Measurements from ENCODE around the gene GHRH.

The GHRH gene

DNA sequence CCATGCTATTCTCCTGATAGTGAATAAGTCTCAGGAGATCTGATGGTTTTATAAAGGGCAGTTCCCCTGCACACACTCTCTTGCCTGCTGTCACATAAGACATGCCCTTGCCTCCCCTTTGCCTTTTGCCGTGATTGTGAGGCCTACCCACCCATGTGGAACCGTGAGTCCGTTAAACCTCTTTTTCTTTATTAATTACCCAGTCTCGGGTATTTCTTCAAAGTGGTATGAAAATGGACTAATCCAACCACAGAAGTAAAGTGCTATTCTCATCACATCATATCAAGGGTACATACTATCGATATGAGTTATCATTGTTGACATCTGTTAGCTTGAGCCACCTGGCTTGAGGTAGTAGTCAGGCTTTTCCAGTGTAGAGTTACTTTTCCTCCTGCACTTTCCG, 30.1 kb upstream of the GHRH start:
- no peak for DNase-seq (ENCODE audit: low read depth, low spot score)

DNA sequence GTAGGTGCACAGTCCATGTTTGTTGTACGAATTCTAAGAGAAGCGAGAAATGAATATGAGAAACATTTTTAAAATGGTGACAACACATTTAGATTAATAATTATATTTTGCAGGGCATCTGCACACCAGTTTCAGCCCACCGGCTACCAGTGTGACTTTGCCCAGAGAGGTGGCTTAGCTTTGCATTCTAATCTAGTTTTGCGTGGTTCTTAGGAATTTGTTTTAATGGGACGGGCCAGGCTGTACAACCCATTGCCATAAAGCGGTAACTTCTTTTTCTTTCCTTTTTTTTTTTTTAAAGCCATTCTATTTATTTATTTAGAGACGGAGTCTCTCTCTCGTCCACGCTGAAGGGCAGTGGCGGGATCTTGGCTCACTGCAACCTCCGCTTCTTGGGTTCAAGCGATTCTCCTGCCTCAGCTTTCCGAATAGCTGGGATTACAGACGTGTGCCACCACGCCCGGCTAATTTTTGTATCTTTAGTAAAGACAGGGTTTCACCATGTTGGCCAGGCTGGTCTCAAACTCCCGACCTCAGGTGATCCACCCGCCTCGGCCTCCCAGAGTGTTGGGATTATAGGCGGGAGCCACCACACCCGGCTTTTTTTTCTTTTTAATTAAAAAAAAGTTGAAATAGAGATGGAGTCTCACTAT, 28.7 kb upstream of the GHRH start:
- DNase-seq (ENCODE audit: low read depth, low spot score), result no peak

DNA sequence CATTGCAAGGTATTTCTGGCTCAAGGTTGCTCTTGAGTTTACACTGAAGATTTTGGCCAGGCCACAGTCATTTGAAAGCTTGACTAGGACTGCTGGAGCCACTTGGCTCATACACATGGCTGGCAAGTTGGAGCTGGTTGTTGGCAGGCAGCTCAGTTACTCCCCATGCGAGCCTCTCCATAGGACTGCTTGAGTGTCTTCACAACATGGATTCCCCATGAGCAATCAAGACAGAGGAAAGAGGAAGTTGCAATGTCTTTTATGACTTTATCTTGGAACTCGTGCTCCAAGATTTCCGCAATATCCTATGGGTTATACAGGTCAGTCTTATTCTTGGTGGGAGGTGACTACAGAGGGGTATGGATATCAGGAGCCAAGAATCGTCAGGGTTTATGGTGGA, 26.5 kb upstream of the GHRH start:
- DNase-seq (ENCODE audit: low read depth, low spot score), result no peak

DNA sequence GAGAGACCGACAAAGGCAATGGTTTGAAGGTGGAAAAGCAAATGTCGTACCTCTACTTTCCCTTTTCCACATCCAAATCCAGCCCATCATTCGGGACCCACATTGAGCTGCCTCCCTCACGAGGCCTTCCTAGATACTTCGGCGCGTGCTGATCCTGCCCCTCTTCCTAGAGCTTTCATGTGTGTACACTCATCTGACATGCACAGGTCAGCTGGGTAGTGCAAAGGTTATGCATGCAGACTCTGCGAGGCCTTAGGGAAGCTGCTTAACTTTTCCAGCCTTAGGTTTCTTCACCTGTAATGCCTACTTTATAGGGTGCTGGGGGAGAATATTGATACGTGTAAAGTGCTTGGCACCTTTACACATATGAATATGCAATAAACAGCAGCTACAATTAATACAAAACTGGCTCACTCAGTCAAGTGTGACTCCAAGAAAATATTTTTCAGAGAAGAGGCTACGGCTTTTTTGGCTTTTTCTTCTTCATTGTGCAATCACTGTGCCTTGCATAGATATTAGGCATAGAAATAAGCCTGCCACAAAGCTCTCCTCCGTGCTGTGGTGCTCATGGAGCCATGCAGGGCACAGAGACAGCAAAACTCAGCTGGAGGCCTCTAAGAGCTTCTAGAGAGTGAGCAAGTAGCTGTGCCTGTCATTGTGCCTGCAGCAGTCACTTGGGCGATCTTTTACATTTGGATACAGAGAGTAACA, 24.2 kb upstream of the GHRH start:
- no peak for DNase-seq (ENCODE audit: low read depth, low spot score)

DNA sequence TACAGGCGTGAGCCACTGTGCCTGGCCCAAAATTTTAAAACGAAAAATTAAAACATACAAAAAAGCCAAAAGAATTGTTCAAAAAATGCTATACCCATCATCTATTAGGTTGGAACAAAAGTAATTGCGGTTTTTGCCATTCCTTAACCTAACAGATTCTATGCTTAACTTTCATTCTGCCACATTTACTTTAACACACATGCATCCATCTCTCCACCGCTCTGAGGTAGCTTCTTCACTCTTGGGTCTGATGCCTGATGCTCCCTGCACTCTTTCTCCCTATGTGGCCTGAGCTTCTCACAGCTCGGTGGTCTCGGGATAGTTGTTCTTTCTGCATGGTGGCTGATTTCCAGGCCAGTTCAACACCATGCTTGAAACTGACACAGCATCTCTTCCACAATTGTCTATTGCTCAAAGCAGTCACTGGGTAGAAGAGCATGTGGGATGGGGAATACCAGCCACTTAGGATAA, 23.1 kb upstream of the GHRH start:
- DNase-seq (ENCODE audit: low read depth, low spot score), result no peak

DNA sequence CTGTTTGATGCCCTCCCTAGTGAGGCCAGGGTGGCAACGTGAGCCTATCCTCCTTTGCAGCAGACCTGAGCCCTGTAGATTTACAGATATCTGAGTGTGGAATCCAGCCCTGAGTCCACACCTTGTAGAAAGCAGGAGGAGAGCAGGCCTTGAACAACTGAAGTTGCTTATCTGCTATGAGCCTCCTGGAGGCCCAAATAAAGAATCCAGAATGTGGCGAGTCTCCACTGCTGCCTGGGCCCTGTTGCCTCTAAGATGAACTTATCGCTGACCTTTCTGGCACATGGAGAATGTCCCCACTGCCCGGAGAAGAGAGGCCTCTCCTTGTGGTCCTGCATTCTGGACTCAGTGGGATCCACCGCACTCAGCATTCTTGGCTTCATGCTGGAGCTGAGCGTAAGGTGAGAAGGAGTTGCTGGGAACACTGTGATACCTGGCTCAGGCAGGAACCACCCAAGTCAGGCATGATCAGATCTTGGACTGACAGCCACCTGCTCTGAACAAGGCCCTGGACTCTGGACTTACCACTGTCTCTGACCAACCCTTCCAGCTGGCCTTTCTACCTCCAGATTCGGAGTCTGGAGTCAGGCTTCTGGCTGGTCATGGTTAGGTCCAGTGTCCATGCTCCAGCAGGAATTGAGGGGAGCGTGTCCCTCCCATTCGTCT, 22.0 kb upstream of the GHRH start:
- no peak for DNase-seq (ENCODE audit: low read depth, low spot score)

DNA sequence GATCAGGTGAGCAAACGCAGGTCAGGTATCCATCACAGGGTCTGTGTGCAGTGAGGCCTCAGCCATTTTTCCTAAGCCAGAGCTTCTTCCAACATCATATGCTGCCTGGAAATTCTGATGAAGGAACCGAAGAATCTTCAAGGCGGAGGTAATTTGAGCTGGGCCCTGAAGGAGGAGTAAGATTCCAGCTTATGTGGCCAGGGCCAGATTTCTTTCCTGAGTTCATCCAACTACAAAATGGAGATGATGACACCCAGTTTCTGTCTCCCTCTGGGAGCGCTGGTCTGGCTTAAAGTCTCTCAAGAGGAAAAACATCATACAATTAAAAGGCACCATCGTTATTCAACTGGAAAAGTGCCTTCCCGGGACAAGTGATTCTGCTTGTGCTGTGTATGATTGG, 20.9 kb upstream of the GHRH start:
- DNase-seq (ENCODE audit: low read depth, low spot score), result no peak

DNA sequence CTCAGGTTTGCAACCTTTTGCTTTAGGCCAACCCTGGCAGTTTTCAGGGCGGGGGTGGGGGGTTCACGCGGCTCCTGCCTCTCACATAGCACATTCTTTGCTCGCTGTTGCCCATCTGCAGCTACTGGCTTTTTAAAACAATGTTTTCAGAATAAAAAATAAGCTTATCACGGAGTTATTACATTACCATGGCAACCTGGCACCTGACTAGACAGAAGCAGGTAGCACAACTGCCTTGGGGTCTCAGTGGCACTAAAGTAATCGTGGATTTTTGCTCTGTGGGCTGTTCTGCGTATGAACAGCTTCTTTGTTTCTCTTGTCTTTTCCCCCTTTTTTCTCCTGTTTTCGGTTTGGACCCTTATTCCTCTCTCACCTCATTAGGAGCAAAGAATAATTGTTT, 18.8 kb upstream of the GHRH start:
- no peak for DNase-seq (ENCODE audit: low read depth, low spot score)

DNA sequence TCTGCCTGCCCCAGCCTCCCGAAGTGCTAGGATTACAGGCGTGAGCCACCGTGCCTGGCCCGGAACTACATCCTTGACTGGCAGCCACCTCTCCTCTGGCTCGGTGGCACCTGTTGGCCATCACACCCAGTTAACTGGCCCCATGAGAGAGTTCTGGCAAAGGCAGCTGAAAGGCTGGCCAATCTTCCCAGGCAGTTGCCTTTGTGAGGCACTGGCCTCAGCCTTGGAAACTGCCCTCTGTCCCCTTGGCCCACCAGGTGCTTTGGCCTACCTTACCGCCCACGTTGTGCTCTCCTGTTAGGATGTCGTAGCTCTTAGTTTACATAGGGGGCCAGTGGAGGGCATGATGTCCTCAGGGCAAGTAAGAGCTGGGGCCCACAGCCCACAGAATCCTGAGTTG, 18.2 kb upstream of the GHRH start:
- DNase-seq (ENCODE audit: low read depth, low spot score), result no peak

DNA sequence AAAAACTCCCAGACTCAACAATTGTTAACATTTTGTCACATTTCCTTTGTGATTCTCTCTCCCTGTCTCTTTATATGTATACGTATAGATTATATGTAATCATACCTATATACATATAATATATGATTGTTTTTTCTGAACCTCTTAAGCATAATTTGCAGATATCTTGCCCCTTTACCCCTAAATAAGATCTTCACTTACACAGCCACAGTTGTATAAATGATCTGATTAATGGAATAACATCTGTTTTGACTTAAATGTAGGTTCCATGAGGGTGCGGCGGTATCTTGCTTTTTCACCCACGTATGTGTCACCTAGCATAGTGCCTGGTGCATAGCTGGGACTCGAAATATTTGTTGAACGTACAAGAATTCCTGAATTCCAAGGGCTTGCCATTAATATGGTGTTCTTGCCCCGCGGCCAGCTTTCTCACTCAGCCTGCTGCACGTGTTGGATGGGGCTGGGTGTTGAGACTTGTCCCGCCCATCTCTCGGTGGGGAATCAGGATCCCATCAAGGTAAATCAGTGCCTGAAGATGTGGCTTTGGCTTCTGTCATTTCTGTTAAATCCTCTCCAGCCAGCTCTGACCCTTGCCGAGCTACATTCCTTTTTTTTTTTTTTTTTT, 17.5 kb upstream of the GHRH start:
- no peak for DNase-seq (ENCODE audit: low read depth, low spot score)

DNA sequence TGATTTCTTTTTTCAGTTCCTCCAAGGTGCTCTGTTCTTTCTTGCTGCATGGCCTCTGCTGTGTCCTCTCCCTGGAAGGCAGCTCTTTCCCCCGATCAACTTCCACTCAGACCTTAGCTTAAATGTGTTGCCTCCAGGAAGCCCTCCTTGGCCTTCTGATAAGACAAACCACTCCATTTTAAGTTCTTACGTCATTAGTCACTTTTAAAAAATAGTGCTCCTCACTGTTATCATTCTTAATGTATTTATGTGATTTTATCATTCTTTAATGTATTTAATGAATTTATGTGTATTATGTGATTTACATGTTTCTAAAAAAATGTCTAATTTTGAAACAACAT, 15.6 kb upstream of the GHRH start:
- no peak for DNase-seq (ENCODE audit: low read depth, low spot score)

DNA sequence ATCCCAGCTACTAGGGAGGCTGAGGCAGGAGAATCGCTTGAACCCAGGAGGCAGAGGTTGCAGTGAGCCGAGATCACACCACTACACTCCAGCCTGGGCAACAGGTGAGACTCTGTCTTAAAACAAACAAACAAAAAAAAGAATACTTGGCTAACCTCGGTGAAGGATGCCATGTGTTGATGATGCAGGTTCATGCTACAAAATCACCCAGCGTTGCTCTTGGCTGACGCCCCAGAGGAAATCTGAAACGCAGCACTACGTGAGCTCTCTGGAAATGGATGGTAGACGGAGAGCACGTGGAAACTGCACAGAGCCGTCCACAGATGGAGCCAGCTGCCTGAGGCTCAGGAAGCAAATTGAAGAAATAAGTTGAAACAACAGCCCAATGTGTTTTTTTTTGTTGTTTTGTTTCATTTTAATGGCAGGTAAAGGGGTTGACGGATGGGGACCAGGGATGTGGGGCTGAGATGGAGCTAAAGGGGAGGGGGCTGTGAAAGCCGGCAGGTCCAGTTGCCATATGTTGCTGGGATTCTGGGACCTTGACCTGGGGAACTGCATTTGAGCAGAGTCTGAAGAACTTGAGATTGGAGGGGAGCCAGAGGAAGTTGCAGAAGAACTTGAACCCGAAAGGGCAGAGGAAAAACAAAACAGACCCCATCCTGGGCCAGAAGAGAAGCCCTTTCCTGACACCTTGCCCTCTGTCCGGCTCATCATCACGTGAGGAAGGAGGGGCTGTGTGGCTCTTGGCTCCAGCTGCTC, 15.1 kb upstream of the GHRH start:
- DNase-seq (ENCODE audit: low read depth, low spot score), result no peak

DNA sequence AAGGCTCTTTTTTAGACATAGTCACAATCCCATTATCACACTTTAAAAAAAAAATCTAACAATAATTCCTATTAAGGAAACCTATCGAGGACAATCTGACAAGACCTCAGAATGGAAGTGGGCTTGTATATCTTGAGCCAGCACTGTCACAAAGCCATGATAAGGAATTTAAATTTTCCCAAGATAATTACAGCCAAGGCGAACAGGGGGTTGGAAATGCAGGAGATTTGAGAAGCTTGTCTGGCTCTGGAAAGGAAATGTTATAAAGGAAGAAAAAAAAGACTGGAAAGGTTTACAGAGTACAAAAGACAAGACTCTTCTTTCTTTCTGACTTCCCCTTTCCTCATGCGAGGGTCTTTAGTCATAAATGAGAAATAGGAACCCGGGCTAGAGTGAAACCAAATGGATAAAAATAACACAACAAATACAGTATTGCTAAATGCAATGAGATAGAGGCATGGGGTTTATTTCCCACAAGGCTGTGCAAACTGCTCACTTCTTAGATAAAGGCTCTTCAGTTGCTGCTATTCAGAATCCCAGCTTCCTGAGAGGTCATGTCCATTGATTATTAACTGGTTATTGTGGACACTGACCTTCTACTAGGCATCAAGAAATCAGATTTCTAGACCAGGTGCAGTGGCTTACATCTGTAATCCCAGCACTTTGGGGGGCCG, 13.4 kb upstream of the GHRH start:
- no peak for DNase-seq (ENCODE audit: low read depth, low spot score)

DNA sequence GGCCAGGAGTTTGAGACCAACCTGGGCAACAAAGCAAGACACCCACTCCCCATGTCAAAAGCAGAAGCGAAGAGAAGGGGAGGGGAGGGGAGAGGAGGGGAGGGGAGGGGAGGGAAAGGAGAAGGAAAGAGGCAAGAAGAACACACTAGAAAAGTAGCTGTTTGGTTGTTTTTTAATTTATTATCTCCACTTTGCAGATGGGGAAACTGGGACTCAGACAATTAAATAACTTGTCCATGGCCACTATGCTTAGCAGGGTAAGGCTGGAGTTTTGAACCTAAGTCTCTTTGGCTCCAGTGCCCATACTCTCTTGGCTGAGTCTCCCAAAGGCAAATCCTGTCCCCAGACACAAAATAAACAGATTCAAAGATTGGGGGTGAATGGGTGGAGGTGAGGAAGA, 12.4 kb upstream of the GHRH start:
- DNase-seq (ENCODE audit: low read depth, low spot score), result no peak

DNA sequence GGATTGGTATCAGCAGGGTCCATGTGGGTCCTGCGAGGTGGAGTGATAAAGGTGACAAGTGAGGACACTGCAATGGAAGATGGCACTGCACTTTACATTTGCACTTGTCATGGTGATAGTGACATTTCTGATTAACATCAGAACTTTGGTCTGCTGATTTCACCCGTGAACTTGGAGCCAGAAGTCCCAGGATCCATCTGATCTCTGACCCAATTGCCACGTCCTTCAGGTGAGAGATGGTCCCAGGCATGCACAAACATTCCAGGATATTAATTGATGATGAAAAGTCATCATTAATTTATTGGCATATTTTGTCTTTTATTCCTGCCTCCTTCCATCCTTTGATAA, 9.8 kb upstream of the GHRH start:
- DNase-seq (ENCODE audit: low read depth, low spot score), result no peak

DNA sequence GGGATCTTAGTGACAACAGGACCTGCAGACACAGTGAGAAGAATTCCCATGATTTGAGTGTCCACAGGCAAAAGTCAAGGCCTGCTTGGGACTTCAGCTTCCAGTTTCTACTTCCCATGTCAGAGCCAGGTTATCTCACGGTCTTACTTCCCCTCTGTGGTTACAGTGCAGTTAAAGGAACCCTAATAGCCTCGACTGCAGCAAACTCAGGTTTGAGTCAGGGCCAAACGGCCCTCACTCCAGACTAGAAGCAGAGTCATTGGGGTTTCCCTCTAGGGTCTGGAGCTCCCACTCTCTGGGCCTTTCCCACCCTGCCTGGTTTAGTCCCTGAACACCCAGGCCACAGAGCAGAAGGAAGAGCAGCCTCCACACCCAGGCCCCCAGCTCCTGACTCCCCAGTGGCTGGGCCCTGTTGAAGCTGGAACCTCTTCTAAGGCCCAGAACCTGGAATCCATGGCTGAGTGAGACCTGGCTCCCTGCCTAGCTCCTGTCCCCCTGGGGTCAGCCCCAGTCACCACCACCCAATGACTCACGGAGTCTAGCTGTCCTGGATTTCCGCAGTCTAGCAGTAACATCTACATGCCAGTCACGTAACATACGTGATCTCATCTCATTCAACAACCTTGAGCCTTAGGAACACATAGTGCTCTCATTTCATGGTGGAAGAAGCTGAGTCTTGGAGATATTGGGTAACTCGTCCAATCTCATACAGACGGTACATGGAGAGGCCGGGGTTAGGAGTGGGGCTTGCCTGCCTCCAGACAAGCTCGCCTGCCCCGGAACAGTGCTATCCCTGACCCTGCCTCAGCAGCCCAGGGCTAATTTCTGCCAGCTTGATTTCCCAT, 9.2 kb upstream of the GHRH start:
- DNase-seq (ENCODE audit: low read depth, low spot score), result no peak

DNA sequence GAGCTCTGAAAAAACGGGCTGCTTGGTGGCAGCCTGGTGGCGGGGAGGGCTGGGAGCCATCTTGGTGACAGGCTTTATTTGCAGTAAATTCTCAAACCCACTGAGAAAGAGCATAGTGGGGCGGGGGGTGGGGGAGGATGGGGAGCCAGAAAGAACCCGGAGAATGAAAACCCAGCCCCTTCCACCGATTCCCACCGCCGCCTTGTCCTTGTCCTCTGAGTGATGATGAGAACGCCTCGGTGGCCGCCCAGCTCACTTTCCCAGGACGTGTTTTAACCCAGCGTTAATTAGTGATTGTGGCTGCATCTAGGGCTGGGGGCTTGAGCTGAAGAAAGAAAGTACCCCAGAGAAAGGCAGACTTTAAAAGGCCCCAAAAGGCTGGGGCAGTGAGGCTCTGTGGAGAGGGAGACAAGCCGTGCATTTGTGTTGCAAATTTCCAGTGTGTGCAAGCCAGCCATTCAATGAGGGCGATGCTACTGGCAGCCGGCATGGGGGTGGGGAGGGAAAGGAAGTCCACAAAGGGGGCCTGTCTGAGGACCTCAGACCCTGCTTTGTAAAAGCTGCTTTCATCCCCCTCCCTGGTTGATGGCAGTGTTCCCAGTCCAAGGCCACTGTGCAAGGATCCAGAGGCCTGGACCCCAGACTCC, 6.2 kb upstream of the GHRH start:
- no peak for DNase-seq (ENCODE audit: low read depth, low spot score)

DNA sequence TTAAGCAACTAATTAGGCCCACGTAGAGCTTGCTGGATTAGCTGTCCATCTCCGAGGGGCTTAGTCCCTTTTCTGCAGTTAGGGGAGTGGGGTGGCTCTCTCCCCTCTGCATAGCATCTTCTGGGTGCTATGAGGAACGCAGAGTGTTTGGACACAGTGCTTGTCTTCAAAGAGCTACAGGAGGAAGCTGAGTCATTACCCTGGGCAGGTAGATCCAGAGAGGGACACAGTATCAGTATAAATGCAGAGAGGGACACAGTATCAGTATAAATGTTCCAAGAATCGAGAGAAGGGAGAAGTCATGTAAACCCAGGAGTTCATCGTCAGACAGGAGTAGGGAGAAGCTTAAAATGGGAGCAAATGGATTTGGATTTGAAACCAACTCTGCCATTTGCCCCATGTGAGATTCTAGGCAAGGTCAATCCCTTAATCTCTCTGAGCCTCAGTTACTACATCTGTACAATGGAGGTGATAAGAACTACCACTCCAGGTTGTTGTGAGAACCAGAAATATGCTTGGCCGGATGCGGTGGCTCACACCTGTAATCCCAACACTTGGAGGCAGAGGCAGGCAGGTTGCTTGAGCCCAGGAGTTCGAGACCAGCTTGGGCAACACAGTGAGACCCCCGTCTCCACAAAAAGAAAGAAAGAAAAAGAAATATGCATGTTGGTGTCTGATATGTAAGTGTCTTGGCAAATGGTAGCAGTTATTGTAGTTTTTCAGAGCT, 5.5 kb upstream of the GHRH start:
- no peak for DNase-seq (ENCODE audit: low read depth, low spot score)

DNA sequence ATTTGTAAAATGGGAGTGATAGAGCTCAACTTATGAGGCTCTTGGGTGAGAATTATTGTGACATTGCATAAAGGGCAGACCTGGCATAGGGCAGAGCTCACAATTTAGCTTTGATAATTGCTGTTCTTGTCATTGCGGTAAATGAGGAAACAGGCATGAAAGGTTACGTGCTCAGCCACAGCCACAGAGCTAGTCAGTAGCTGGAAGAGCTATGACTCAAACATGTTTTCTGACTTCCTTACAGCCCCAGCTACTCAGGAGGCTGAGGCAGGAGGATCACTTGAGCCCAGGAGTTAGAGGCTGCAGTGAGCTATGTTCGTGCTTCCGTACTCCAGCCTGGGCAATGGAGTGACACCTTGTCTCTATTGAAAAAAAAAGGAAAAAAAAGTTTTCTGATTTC, 3.5 kb upstream of the GHRH start:
- DNase-seq (ENCODE audit: low read depth, low spot score), result no peak

Data from activated naive CD8-positive, alpha-beta T cell treated with anti-CD3 and anti-CD28 coated beads, Interleukin-2, amount 50 U/mL, for 16 hours (primary cell).